Mucosa of descending colon (tissue), 3 donors: Measurements from ENCODE around the gene NFATC3. TPM values are rescaled to one million over a fixed set of nuclear protein-coding genes. Genes with fewer than 3 reads are reported as not detected.

Experiments
- ATAC-seq: fragments of 200-7000 bp; cut with Tn5 transposase; one replicate; pipeline ENCODE4 v1.9.1; 2020; ENCODE audit warnings: mild to moderate bottlenecking, moderate library complexity
- DNase-seq, 3 donors: peaks; one replicate each; pipeline ENCODE4 v3.0.0-alpha.2; 2020
- H3K36me3 ChIP-seq: fragments of 200-600 bp; one replicate; pipeline ENCODE4 v1.8.0; 2021; ENCODE audit warnings: low read depth, mild to moderate bottlenecking
- H3K4me1 ChIP-seq: fragments of 200-600 bp; one replicate; pipeline ENCODE4 v1.8.0; 2021; ENCODE audit warnings: low read depth, mild to moderate bottlenecking
- H3K4me3 ChIP-seq: fragments of 200-600 bp; one replicate; pipeline ENCODE4 v1.8.0; 2021; ENCODE audit warnings: mild to moderate bottlenecking
- H3K9me3 ChIP-seq: fragments of 200-600 bp; one replicate; pipeline ENCODE4 v1.8.0; 2021; ENCODE audit warnings: mild to moderate bottlenecking
- intact Hi-C, 2 donors: fragments of 100-400 bp; cut with DNase I in 1 of 2; cut with micrococcal nuclease in 1 of 2; formaldehyde crosslinking; loops; one replicate each; pipeline versions ENCODE4 v1.11.0 to v1.11.1; 2022; cut with DNase I, micrococcal nuclease
- total RNA-seq, 3 donors: library from RNA; stranded (reverse); fragmentation: NEBNext Ultra II Directional in 2 of 3; extraction: Animal tissue kit (Norgen Biotek cat#: 25700) in 2 of 3; gene quantifications; one replicate each; pipeline versions ENCODE4 v1.2.1 to v1.2.4, GENCODE V29; 2021 to 2023
- TF ChIP-seq, protein P1 (sequence below): fragments of 200-600 bp; IDR thresholded peaks from one replicate; pipeline ENCODE4 v1.8.0; 2022; ENCODE audit warnings: antibody characterized with exemption, mild to moderate bottlenecking
- donor health status: DM: no; HTN: no; CAD: no; lungs with moderate emphysema.
- donor health status: DM: no; HTN: no; CAD: no.
- donor health status: DM: no; HTN: yes; CAD: no.

Gene NFATC3
- total RNA-seq, 3 donors from 2014 or later: 24.2 to 44.0 (median 25.5) TPM

DNA sequence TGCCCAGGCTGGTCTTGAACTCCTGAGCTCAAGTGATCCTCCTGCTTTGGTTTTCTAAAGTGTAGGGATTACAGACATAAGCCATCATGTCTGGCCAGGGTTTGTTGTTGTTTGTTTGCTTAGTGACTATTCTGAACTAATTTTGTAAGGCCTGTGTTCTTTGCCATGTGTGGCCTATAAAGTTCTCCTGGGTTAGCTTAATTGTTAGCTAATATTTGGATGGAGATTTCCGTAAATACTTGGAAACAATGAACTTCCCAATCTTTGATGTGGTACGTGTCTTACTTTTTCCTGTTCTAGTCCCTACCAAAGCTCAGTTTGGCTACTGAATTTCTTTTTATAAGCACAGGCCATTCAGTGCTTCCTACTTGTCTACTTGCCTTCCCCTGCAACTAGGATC is 37.2 kb upstream of the NFATC3 start:
- H3K36me3 ChIP-seq: no peaks in the 10 kb centered on the region
- intact Hi-C loops: no loop called here
- DNase-seq (no peak), ATAC-seq (no peak)
- no peak overlapping the region for H3K4me3 ChIP-seq
- H3K4me1 ChIP-seq: no peaks in the 10 kb centered on the region
- H3K9me3 ChIP-seq: no peaks in the 10 kb centered on the region
- TF ChIP-seq, protein P1, sequence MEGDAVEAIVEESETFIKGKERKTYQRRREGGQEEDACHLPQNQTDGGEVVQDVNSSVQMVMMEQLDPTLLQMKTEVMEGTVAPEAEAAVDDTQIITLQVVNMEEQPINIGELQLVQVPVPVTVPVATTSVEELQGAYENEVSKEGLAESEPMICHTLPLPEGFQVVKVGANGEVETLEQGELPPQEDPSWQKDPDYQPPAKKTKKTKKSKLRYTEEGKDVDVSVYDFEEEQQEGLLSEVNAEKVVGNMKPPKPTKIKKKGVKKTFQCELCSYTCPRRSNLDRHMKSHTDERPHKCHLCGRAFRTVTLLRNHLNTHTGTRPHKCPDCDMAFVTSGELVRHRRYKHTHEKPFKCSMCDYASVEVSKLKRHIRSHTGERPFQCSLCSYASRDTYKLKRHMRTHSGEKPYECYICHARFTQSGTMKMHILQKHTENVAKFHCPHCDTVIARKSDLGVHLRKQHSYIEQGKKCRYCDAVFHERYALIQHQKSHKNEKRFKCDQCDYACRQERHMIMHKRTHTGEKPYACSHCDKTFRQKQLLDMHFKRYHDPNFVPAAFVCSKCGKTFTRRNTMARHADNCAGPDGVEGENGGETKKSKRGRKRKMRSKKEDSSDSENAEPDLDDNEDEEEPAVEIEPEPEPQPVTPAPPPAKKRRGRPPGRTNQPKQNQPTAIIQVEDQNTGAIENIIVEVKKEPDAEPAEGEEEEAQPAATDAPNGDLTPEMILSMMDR: no peak

DNA sequence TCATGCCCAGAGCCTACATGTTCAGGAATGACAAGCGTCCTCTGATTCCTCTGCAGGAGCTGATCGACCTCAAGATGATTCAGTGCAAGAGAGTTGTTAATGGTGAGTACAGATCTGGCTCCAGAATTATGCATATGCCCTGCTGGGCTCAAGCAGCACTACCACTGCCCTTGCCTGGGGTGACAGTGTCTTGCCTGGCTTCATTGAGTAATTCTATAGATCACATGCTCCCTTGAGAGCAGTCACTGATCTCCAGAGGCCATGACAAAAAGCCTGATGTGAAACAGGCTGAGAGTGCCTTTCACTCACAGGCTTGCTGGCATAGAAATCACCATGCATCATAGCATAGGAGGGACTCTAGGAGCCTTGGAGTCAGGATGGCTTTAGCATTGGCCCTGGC is 35.7 kb upstream of the NFATC3 start:
- intact Hi-C loops: no loop called here
- Histone ChIP-seq H3K9me3 (no peaks in the 10 kb centered on the region), H3K36me3 (no peaks in the 10 kb centered on the region), H3K4me1 (no peaks in the 10 kb centered on the region), H3K4me3 (no peak overlapping the region)
- ATAC-seq (no peak), DNase-seq (no peak)
- TF ChIP-seq, protein P1: no peak

- intact Hi-C loops: no loop called here
- TF ChIP-seq, protein P1: no peak
- no peaks in the 10 kb centered on the region for H3K4me1 ChIP-seq
- ATAC-seq (no peak), DNase-seq (no peak)
- no peaks in the 10 kb centered on the region for H3K9me3 ChIP-seq
- H3K36me3 ChIP-seq: no peaks in the 10 kb centered on the region
- no peak overlapping the region for H3K4me3 ChIP-seq
Measured at GRCh38 chr16:68055395-68055794, 29.8 kb upstream of the NFATC3 start.

- H3K36me3 ChIP-seq: no peaks in the 10 kb centered on the region
- no peak for DNase-seq
Measured at GRCh38 chr16:68059804-68060203, 25.4 kb upstream of the NFATC3 start.

DNA sequence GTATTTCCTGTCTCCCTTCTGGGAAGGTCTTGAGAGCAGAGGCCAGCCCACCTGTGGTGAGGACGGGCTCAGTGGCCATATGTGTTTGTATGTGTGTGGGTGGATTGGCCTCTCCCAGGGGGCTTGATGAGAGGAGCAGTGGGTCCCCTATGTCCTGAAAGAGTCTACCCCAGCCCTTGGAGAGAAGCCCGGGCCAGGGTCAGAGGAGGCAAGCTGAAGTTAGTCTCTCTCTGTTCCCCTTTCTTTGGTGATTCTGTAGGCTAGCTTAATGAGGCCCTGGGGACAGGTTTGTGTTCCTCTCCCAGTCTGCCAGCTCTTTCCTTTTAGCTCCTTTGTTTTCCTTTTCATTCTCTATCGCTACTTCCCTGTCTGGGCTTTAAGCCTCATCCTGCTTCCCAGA is 23.8 kb upstream of the NFATC3 start:
- intact Hi-C loops: no loop called here
- Histone ChIP-seq H3K4me3 (no peak overlapping the region), H3K4me1 (peaks cover 4% of the 10 kb centered on the region), H3K36me3 (no peaks in the 10 kb centered on the region), H3K9me3 (no peaks in the 10 kb centered on the region)
- TF ChIP-seq, protein P1: no peak
- DNase-seq: no peak
- no peak for ATAC-seq

More at GRCh38 chr16:68059804-68060203, 25.4 kb upstream of the NFATC3 start:
- no peak for ATAC-seq
- Histone ChIP-seq H3K4me1 (peaks cover 2% of the 10 kb centered on the region), H3K4me3 (no peak overlapping the region), H3K9me3 (no peaks in the 10 kb centered on the region)
- TF ChIP-seq, protein P1: no peak
- intact Hi-C loops: no loop called here

GRCh38 chr16:68062910-68063393 is 22.2 kb upstream of the NFATC3 start:
- intact Hi-C loops: no loop called here
- H3K36me3 ChIP-seq: no peaks in the 10 kb centered on the region
- TF ChIP-seq, protein P1: no peak
- H3K9me3 ChIP-seq: no peaks in the 10 kb centered on the region
- peak; percentile 51 for ATAC-seq
- no peak for DNase-seq
- H3K4me3 ChIP-seq: no peak overlapping the region
- H3K4me1 ChIP-seq: peaks cover 5% of the 10 kb centered on the region
